K562 (cell line): ENCODE data around the gene EVC. TPM values are rescaled to one million over a fixed set of nuclear protein-coding genes. Genes with fewer than 3 reads are reported as not detected.

Experiments
- ATAC-seq: fragments of 200-7000 bp; cut with Tn5 transposase; 3 replicates; pipeline ENCODE4 v1.9.1; 2020; ENCODE audit warnings: moderate library complexity
- BruUV-seq: library from RNA; stranded (reverse); fragments of 400-500 nt; replicated peaks from 2 replicates; lab custom pipeline; 2021; lab: Mats Ljungman, UMichigan
- CTCF ChIA-PET: fragments of 300-600 bp; formaldehyde crosslinking; extraction: SDS; loops from one replicate; lab custom pipeline; 2021; ENCODE audit warnings: low intra/inter-chr PET ratio; lab: Yijun Ruan, JAX
- POLR2A ChIA-PET: fragments of 300-600, 350-650 bp; sonication (Branson Sonifier 250); formaldehyde crosslinking; extraction: SDS; loops from one replicate; lab custom pipeline; 2021; ENCODE audit warnings: antibody characterized with exemption, inconsistent platforms; lab: Yijun Ruan, JAX
- DNase-seq, 4 experiments: peaks; one replicate each; pipeline versions ENCODE4 v3.0.0 to v3.0.0-alpha.2; 2011 to 2018; ENCODE audit warnings: low spot score in 3 of 4, mixed read lengths in 3 of 4; ENCODE audit errors: extremely low read depth in 1 of 4
- FAIRE-seq: peaks from 2 replicates; lab custom pipeline; 2011; peaks lifted over from hg19 to GRCh38; lab: Jason Lieb, UNC
- H2AFZ ChIP-seq: 2 replicates; pipeline ENCODE4 v1.6.0; 2011; ENCODE audit warnings: low read depth, low read length, control low read depth, inconsistent platforms
- H3K27ac ChIP-seq: fragments of 200-600 bp; 3 replicates; pipeline ENCODE4 v1.8.0; 2011; ENCODE audit warnings: low read depth, mild to moderate bottlenecking, control low read depth, inconsistent platforms, low read length, moderate library complexity, mixed read lengths; ENCODE audit errors: extremely low read depth
- H3K27me3 ChIP-seq, 2 experiments: fragments of 300-600 bp in 1 of 2; 2 replicates in 1 of 2; 3 replicates in 1 of 2; pipeline versions ENCODE4 v1.6.0 to v1.8.0; 2011; ENCODE audit warnings: inconsistent platforms in 2 of 2, low read length in 2 of 2, mild to moderate bottlenecking in 1 of 2, mixed read lengths in 1 of 2, moderate library complexity in 1 of 2; ENCODE audit not compliant: control insufficient read depth in 2 of 2, insufficient read depth in 2 of 2
- H3K36me3 ChIP-seq: fragments of 300-600 bp; 3 replicates; pipeline ENCODE4 v1.8.0; 2011; ENCODE audit warnings: mild to moderate bottlenecking, low read length, inconsistent platforms; ENCODE audit not compliant: control insufficient read depth, insufficient read depth
- H3K4me1 ChIP-seq, 2 experiments: fragments of 200-600 bp in 1 of 2; replicated peaks in 1 of 2; 2 replicates in 1 of 2; 3 replicates in 1 of 2; pipeline versions ENCODE4 v1.5.1 to v1.8.0; 2011; ENCODE audit warnings: inconsistent platforms in 2 of 2, low read length in 2 of 2, mild to moderate bottlenecking in 1 of 2, mixed read lengths in 1 of 2, moderate library complexity in 1 of 2; ENCODE audit not compliant: control insufficient read depth in 2 of 2, insufficient read depth in 2 of 2
- H3K4me2 ChIP-seq: 2 replicates; pipeline ENCODE4 v1.6.1; 2011; ENCODE audit warnings: low read length, control low read depth, inconsistent platforms, mixed read lengths; ENCODE audit not compliant: insufficient read depth
- H3K4me3 ChIP-seq: fragments of 200-600 bp; sonication (generic), shearing (Covaris generic); 2 replicates; pipeline ENCODE4 v1.5.1; 2016; ENCODE audit warnings: control low read depth, inconsistent platforms
- H3K79me2 ChIP-seq: fragments of 200-600 bp; 3 replicates; pipeline ENCODE4 v1.8.0; 2011; ENCODE audit warnings: low read length, inconsistent platforms; ENCODE audit not compliant: control insufficient read depth, insufficient read depth
- H3K9ac ChIP-seq, 2 experiments: 2 replicates each; pipeline versions ENCODE4 v1.6.0 to v1.6.1; 2011; ENCODE audit warnings: low read depth in 2 of 2, low read length in 2 of 2, control low read depth in 1 of 2, inconsistent platforms in 1 of 2, mild to moderate bottlenecking in 1 of 2, mixed read lengths in 1 of 2; ENCODE audit not compliant: insufficient read depth in 1 of 2
- H3K9me1 ChIP-seq: one replicate; pipeline ENCODE4 v1.6.0; 2011; ENCODE audit warnings: inconsistent platforms, mild to moderate bottlenecking, low read length, moderate library complexity; ENCODE audit not compliant: control insufficient read depth, insufficient read depth
- H3K9me3 ChIP-seq: replicated peaks from 2 replicates; pipeline ENCODE4 v1.5.1; 2011; ENCODE audit warnings: low read depth, low read length, inconsistent platforms; ENCODE audit not compliant: control insufficient read depth, insufficient read depth
- H4K20me1 ChIP-seq: replicated peaks from 2 replicates; pipeline ENCODE4 v1.6.1; 2011; ENCODE audit warnings: low read length, inconsistent platforms, mixed read lengths; ENCODE audit not compliant: control insufficient read depth, insufficient read depth
- CBFB ChIP-seq: sonication (generic); formaldehyde crosslinking; IDR thresholded peaks from 2 replicates; pipeline ENCODE4 v1.4.0; 2020; ENCODE audit warnings: mild to moderate bottlenecking, missing genetic modification reagents
- ETV6 ChIP-seq, 3 experiments: fragments of 150-350 bp in 1 of 3; sonication (generic) in 1 of 3; formaldehyde crosslinking in 1 of 3; IDR thresholded peaks; 2 replicates each; pipeline versions ENCODE4 v1.6.1 to v1.8.0; 2014 to 2022; ENCODE audit warnings: borderline replicate concordance in 2 of 3, low read depth in 2 of 3, antibody characterized with exemption in 1 of 3, low read length in 1 of 3, mild to moderate bottlenecking in 1 of 3, missing genetic modification reagents in 1 of 3
- MXI1 ChIP-seq: IDR thresholded peaks from 2 replicates; pipeline ENCODE4 v1.6.1; 2011; ENCODE audit warnings: low read depth, mild to moderate bottlenecking, improper control_type of control experiment, low read length
- RERE ChIP-seq: sonication (generic); formaldehyde crosslinking; IDR thresholded peaks from 2 replicates; pipeline ENCODE4 v1.8.0; 2023; ENCODE audit warnings: missing genetic modification reagents, mild to moderate bottlenecking, borderline replicate concordance
- WGBS: fragments of 100-300 bp; shearing (Covaris generic); methylation state at CpG from one replicate; pipeline ENCODE4 v1.1.6; 2016; ENCODE audit warnings: low coverage, mixed read lengths; ENCODE audit not compliant: insufficient coverage; ENCODE audit errors: missing lambda C conversion rate; 5-methylcytosine and 5-hydroxymethylcytosine counted together
- in situ Hi-C: fragments of 300-500 bp; cut with MboI; formaldehyde crosslinking; loops from 4 replicates; pipeline ENCODE4 v1.15.0; 2018; ENCODE audit warnings: inconsistent platforms, mixed read lengths
- intact Hi-C: fragments of 100-400 bp; cut with micrococcal nuclease; formaldehyde crosslinking; loops from 2 replicates; pipeline ENCODE4 v1.14.2; 2022
- polyA plus RNA-seq, 8 experiments: library from polyadenylated mRNA; depleted of rRNA in 4 of 8; stranded (reverse) in 5 of 8; unstranded in 3 of 8; fragments of >200 nt; fragmentation: Nextera tagmentation in 2 of 8; fragmentation: Illumina TruSeq in 1 of 8; extraction: Ambion mirVana in 2 of 8; extraction: Trizol in 1 of 8; gene quantifications; 2 replicates each; pipeline versions ENCODE4 v1.2.1 to v1.2.3, GENCODE V29; 2011 to 2014; ENCODE audit warnings: inconsistent platforms in 1 of 8, missing spikeins in 1 of 8
- total RNA-seq, 7 experiments: library from RNA; depleted of rRNA in 6 of 7; stranded (reverse); fragments of >200 nt in 6 of 7; fragmentation: Illumina TruSeq in 2 of 7; extraction: Trizol in 2 of 7; gene quantifications; 2 replicates each; pipeline versions ENCODE4 v1.2.1 to v1.2.3, GENCODE V29; 2011 to 2021; ENCODE audit warnings: low replicate concordance in 1 of 7

The EVC gene
- total and polyA plus RNA-seq, 9 of the 15 experiments (the other 6 are each of a cell fraction or from before 2014, with no cell fraction given), result 0.03 to 3.2 (median 1.1) TPM

GRCh38 chr4:5701971-5702370, 9.0 kb upstream of the EVC start:
- BruUV-seq, result no TSS peak
- CTCF ChIA-PET, result no interaction called here
- WGBS, result 6% methylated on average over 8 of the region's 8 CpGs
- H3K36me3 ChIP-seq, result no peaks in the 10 kb centered on the region
- H3K9me1 ChIP-seq, result no peaks in the 10 kb centered on the region
- intact Hi-C loops (no loop called here), in situ Hi-C loops (no loop called here)
- H3K79me2 ChIP-seq, result no peaks in the 10 kb centered on the region
- no peak overlapping the region for H3K4me3 ChIP-seq
- no peak overlapping the region for H3K4me2 ChIP-seq
- TF ChIP-seq RERE (no peak), CBFB (CRISPR knock-in tag) (no peak), ETV6 (IDR thresholded peaks at IDR 0.05; ENCODE audit: borderline replicate concordance in 1 of 2, low read depth in 2 of 2, low read length in 1 of 2) (no peak), ETV6 (CRISPR knock-in tag; IDR thresholded peaks at IDR 0.05; ENCODE audit: borderline replicate concordance) (no peak), MXI1 (no peak)
- no peaks in the 10 kb centered on the region for H3K4me1 ChIP-seq
- DNase-seq (no peak), FAIRE-seq (no peak), ATAC-seq (no peak)
- peaks cover 7% of the 10 kb centered on the region; the same call in 1 of the 2 replicates for H3K9me3 ChIP-seq
- H4K20me1 ChIP-seq, result no peaks in the 10 kb centered on the region
- H3K9ac ChIP-seq, result no peak overlapping the region
- POLR2A ChIA-PET, result interaction anchor here (0.6 kb wide), 1 partner anchor 10 kb away, joined by 3 read pairs; no protein-coding TSS in a partner anchor
- no peaks in the 10 kb centered on the region for H3K27me3 ChIP-seq
- no peak overlapping the region for H2AFZ ChIP-seq
- no peak overlapping the region for H3K27ac ChIP-seq
